Myocyte (in vitro differentiated cells): Measurements from ENCODE around the gene ZNF18. TPM values are rescaled to one million over a fixed set of nuclear protein-coding genes. Genes with fewer than 3 reads are reported as not detected.
A peak's percentile ranks its signal among the peaks of the same experiment; 100 is the strongest.

Source experiments
- DNase-seq: peaks from one replicate; pipeline ENCODE4 v3.0.0-alpha.2; 2012; ENCODE audit warnings: low read depth
- polyA plus RNA-seq: library from polyadenylated mRNA; unstranded; fragments of >200 nt; gene quantifications from one replicate; pipeline ENCODE4 v1.2.1, GENCODE V29; 2012; ENCODE audit warnings: missing spikeins
- total RNA-seq: library from RNA; depleted of rRNA; stranded (reverse); fragments of >200 nt; gene quantifications from 2 replicates; pipeline ENCODE4 v1.2.3, GENCODE V29; 2014

The ZNF18 gene
- 14.3 and 14.4 TPM in 2 replicates for total RNA-seq
- polyA plus RNA-seq, result 8.8 TPM

GRCh38 chr17:11997147-11997971 is at the start of gene ZNF18:
ZNF18 (minus strand) TSS chr17:11997475; CDS start chr17:11992829, 4,646 bp downstream.
- peak; percentile 93 for DNase-seq

GRCh38 chr17:12046786-12047185 is 49.5 kb upstream of the ZNF18 start:
- DNase-seq, result no peak

GRCh38 chr17:12043702-12044101 is 46.4 kb upstream of the ZNF18 start:
- no peak for DNase-seq

GRCh38 chr17:12041312-12041711 is 44.0 kb upstream of the ZNF18 start:
- DNase-seq, result peak; percentile 43

- DNase-seq, result peak; percentile 12
These were observed 43.2 kb upstream of the ZNF18 start for GRCh38 chr17:12040478-12040877.

GRCh38 chr17:12037970-12038369 is 40.7 kb upstream of the ZNF18 start:
- DNase-seq, result no peak

- DNase-seq, result no peak
These were observed 38.4 kb upstream of the ZNF18 start for GRCh38 chr17:12035673-12036072.

GRCh38 chr17:12034538-12034937 is 37.3 kb upstream of the ZNF18 start:
- DNase-seq, result no peak

- no peak for DNase-seq
These were observed 31.3 kb upstream of the ZNF18 start for GRCh38 chr17:12028611-12029010.

GRCh38 chr17:12027658-12028057 is 30.4 kb upstream of the ZNF18 start:
- DNase-seq, result no peak

- peak; percentile 4 for DNase-seq
These were observed 27.1 kb upstream of the ZNF18 start for GRCh38 chr17:12024327-12024726.

- no peak for DNase-seq
These were observed 25.0 kb upstream of the ZNF18 start for GRCh38 chr17:12022310-12022709.

GRCh38 chr17:12021623-12022140 is 24.4 kb upstream of the ZNF18 start:
- peak; percentile 2 for DNase-seq

- DNase-seq, result peak; percentile 88
These were observed 23.7 kb upstream of the ZNF18 start, which contains the start of gene MAP2K4 for GRCh38 chr17:12020642-12021622. MAP2K4 (plus strand) TSS chr17:12020877; CDS start chr17:12020887, 10 bp downstream.

- DNase-seq, result no peak
These were observed 10.2 kb upstream of the ZNF18 start for GRCh38 chr17:12007466-12007865.

GRCh38 chr17:11999696-12000095 is 2.4 kb upstream of the ZNF18 start:
- DNase-seq, result no peak

GRCh38 chr17:11997972-11998233 is 628 bp upstream of the ZNF18 start:
- DNase-seq, result no peak

GRCh38 chr17:11996722-11997146 is 541 bp downstream of the ZNF18 start:
- no peak for DNase-seq

GRCh38 chr17:11991461-11991860 is 5.8 kb downstream of the ZNF18 start:
- DNase-seq, result no peak

- no peak for DNase-seq
These were observed 6.8 kb downstream of the ZNF18 start for GRCh38 chr17:11990363-11990983.

GRCh38 chr17:11986942-11987329 is 10.3 kb downstream of the ZNF18 start:
- peak; percentile 59 for DNase-seq
